NCI-H82 treated with DMSO at 0.1 percent for 48 hours (cell line): ENCODE measurements around the gene FNDC7.
"Not testable (repeated sequence)": the region's sequence is repeated elsewhere in the genome, so short reads cannot be mapped to it uniquely, and the experiment has no call there.

Experiments
- DNase-seq: peaks from one replicate; lab custom pipeline; 2025; ENCODE audit not compliant: unreplicated experiment; lab: John Stamatoyannopoulos, UW

FNDC7 gene

DNA sequence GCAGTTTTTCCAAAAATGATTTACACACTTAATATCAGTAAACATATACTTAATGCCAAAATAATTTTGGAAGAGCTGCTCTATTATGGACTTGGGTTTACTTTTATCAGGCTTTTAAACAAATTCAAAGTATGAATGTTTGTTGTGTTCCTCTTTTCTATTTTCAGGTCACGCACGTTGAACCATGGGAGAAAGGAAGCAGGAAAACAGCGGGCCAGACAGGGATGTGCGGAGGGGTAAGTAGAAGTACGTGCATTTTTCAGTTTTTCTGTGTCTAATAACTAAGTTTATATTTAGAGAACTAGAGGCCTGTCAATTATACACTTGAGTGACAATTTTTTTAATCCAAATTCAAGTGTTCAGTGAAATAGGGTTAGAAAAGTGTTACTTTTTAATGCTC, 17.2 kb upstream of the FNDC7 start:
- DNase-seq, result no peak

DNA sequence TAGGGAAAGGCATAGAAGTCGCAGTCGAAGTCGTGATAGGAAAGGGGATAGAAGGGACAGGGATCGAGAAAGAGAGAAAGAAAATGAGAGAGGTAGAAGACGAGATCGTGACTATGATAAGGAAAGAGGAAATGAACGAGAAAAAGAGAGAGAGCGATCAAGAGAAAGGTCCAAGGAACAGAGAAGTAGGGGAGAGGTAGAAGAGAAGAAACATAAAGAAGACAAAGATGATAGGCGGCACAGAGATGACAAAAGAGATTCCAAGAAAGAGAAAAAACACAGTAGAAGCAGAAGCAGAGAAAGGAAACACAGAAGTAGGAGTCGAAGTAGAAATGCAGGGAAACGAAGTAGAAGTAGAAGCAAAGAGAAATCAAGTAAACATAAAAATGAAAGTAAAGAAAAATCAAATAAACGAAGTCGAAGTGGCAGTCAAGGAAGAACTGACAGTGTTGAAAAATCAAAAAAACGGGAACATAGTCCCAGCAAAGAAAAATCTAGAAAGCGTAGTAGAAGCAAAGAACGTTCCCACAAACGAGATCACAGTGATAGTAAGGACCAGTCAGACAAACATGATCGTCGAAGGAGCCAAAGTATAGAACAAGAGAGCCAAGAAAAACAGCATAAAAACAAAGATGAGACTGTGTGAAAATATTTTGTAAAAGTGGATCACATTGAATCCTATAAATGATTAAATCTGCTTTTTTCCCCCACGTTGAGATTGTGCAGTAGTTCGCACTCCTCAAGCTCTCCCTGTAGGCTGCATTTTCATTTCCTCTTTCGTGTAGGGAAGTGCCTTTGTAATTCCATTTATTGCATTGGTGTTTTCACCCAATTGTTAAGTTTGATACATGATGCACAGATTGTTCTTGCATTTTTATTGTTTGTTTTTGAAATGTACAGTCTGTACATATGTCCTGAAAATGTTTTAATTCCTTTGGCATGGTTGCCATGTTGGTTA, 13.1 kb upstream of the FNDC7 start:
- no peak for DNase-seq

DNA sequence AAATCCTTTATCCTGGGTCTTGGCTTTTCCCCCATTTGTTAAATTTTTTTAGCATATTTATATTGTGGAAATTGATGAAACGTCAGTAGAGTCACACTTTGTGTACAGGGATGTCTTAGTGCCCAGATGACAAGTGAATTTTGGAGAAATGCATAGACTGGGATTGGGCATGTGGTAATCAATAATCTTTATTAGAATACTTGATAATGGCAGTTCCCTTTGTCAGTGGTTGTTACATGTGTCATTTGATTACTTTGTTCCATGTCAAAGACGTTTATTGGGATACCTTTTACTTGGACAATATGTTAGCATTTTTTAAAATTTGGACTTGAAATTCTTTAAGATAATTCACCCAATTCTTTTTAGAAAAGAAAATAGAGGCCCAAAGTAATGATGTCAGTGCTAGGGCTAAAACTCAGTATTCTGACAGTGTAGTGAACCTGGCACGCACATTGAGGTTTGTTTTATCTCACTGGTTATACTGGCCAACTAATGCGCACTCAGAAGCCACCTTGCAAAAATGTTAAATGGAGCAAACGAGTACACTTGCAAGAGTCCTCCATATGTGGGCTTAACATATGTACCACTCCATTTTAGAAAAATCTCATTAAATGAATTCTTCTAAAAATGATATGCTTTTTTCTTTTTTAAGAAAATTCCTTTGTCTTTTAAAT, 11.4 kb upstream of the FNDC7 start:
- DNase-seq, result no peak

DNA sequence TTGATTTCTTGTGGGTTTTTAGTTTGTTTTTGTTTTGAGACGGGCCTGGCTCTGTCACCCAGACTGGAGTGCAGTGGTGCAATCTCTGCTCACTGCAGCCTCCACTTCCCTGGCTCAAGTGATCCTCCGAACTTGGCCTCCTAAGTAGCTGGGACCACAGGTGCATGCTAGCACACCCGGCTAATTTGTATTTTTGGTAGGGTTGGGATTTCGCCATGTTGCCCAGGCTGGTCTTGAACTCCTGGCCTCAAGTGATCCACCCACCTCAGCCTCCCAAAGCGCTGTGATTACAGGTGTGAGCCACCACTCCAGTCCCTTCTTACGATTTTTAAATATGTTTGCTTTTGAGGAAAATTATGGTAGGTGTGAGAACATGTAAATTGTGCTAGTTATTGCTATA, 10.6 kb upstream of the FNDC7 start:
- not testable (repeated sequence) for DNase-seq

DNA sequence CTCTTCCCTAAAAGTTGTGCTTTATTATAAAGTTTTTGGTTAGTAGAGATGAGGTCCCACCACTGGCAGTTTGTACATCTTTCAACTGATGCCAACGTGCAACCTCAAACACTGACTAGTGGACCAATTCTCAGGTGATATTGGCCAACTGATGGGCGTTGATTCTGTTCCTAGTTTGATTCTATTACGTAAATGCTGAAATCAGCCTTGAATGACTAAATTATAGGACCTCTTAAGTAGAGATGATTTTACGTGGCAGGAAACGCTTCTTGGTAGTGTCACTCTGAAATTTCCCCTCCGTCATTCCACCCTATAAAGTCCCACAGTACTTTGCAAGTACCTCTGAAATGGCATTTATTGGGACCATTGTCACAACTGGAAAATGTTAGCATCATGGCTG, 8.8 kb upstream of the FNDC7 start:
- no peak for DNase-seq

DNA sequence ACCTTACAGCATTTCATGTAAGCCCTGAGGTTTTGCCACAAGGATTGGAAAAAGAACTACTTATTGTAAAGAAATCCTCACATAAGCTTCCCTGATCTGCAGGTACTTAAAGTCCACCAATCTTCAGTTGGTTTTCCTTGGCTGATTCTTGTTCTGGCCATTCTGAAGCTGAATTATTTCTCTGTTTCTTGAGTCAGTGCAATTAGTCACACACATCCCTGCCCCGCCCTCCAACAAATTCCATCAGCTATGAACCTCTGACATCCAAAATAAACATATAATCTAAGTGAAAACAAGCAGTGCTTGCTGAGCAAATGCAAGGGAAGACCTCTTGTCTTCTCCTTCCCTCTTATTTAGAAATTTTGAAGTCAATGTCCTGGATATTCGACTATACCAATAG, 8.2 kb upstream of the FNDC7 start:
- no peak for DNase-seq

DNA sequence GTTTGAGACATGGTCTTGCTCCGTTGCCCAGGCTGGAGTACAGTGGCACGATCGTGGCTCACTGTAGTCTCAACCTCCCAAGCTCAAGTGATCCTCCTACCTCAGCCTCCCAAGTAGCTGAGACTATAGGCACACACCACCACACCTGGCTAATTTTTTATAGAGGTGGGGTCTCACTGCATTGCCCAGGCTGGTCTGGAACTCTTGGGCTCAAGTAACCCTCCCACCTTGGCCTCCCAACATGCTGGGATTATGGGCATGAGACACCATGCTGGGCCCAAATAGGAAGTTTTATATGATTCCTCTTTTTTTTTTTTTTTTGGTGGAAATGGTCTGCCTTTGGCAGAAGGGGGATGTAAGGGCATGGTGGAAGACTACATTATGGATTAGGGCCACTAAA, 6.1 kb upstream of the FNDC7 start:
- no peak for DNase-seq

DNA sequence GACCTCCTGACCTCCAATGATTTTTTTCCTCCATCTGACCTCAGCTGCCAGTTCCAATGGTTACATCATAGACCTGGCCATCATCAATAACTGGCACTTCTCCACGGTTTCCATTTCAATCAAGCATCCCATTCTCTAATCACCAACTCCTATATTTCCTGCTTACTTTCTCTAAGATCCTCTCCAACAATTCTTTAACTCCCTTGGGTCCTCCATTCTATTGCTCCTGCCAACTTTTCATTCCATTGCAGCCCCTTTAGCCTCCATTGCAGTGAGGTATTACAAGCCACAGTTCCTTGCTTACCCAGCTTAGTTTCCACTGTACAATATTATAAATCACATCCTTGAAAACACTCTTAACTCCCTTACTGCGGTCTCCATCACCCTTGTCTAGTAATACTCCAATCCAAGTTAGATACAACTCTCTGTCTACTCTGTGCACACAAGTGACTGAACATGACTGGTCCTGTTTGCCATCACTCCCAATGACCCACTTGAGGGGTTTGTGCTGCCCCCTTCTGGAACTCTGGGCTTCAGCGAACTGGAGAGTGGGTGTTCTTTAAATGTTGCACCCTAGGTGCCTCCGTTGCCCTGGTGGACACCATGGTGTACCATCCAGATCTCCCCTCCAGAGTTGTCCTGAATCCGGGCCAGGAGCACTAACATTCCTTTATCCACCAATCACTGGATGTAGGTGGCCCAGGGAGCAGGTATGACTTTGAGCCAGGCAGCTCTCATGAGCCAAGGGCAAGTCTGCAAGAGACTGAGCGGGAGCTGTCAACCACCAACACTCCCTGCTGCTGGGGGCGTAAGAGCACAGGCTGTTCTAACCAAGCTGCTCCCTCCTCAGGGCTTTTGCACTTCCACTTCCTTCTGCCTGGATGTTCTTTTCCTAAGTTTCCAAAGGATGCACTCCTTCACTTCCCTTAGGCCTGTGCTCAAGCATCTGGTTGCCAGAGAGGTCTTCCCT, 3.7 kb upstream of the FNDC7 start:
- no peak for DNase-seq

DNA sequence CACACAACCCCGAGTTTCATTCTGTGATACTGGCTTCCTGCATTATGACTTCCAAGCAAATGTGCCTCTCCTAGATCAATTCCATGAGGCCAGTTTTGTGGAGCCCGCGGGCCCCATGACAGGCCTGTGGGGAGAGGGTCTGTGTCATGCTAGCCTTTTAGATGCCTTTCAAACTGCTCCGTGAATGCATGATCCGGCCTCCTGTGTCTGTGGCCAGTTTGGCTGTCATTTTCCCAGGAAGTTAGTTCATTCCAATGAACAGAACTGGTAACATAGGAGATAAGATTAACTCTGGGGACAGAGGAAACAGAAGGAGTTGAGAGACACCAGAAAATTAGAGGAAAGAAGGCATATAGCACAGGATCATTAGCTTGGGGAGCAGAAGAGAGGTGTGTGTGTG, 3.2 kb downstream of the FNDC7 start:
- DNase-seq, result no peak

DNA sequence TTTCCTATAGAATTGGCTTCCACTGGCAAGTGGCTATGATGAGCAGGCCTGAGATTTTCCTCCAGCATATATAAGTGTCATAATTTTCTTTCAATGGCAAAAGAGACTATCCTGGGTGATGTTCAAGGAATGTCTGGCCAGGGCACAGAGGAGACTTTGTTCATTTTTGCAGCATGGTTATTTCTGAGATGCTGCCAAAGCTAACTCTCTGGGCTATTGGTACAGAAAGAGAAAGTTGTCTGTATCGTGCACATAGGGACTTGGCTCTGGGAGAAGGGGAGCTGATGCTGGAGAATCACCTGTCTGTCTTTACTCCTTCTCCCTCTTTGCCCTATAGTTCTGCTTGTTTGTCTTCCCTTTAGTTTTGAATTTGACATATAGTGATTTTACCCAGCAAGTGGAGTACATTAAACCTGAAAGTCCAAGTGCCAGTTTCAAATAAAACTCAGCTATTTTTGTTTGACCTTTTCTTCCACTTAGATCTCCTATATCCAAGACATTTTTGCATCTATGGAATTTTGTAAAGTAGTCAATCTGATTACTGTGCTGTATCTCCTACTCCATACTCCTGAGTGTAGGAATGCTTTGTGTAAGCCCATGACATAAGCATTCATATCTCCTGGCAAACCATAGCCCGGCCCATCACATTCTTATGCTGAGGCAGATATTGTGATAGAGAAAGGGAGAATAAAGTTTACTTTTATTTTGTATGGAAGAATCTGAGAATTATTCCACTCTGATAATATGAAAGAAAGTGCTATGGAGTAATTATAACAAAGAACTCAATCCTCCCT, 3.9 kb downstream of the FNDC7 start:
- DNase-seq, result no peak

DNA sequence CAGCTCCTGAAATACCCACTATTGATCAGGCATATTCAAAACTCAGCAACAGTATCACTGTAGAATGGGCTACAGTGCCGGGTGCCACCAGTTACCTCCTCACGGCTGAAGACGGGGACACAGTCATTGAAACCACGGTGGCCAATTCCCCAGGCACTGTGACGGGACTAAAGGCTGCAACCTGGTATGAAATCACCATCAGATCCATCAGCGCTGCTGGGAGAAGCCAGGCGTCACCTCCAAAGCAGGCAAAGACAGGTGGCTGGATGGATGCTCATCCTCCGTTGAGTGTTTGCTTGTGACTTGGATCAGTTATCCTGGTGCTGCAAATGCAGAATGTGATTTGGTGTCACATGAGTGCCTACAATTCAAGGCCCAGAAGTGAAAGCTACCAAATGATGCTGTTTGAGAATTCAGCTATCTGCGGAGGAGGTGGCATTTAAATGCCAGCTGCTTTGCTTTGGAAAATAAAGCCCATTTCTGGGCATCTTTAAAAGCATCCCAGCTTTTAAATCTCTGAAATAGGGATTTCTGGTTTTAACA, 5.1 kb downstream of the FNDC7 start:
- DNase-seq, result no peak

DNA sequence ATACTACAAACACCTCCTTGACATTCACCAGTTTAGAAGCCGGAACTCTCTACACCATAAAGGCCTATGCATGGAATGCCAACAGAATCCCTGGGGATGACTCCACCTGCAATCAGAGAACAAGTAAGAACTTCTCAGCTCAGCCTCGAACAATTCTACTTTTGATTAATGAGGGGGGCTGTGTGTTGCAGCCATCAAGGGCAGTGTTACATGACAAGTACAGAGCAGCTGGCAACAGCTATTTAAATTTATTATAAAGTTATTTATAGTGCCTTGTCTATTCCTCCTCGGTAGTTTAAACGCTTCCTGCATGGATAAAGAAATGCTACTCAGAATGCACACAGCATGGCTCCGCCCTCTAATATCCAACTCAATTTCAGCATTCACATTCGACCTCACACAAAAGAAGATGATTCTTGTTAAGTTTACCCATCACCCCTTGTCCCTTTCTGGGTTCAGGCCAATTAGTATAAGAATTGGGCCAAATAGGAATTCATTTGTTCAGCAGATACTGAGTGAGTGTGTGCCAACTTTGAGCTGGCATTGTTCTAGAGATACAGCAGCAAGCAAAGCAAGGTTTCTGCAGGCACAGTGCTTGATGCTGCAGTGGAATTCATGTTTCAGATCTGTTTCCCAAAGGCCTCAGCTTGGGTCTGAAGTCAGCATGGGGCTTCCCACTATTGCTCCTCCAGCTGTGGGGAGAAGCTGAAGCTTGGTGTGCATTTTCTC, 6.4 kb downstream of the FNDC7 start:
- no peak for DNase-seq

DNA sequence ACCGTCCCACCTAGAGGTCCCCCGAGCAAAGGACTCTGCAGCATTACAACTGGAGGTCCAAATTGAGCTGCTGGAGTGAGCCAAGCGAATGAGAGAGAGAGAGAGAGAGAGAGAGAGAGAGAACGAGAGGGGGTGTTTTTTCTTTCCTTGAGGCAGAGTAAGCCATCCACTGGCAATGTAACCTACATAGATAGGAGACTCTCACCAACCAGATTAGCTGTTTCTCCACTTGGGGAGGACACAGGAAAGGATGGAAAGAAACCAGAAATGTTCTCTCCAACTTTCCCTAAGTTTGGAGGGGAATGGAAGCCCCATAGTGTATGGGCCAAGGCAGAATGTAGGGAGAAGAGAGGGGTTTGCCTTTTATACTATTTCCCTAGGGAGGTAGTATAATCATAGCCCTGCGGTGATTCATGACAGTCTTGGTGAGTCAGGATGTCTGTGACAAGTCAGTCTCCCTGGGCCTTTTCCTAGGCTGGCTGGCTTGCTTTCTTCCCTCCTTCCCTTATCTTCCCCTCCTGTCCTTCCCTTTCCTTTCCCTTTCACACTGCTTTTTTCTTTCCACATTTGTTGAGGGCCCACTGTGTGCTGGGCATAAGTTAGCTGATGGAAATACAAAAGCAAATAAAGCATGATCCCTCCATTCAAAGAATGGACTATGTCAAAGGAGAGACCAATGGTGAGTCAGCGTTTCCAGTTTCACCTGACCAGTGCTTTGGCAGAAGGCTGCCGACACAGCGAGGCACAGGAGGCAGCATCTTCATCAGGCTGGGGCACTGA, 7.1 kb downstream of the FNDC7 start:
- no peak for DNase-seq

DNA sequence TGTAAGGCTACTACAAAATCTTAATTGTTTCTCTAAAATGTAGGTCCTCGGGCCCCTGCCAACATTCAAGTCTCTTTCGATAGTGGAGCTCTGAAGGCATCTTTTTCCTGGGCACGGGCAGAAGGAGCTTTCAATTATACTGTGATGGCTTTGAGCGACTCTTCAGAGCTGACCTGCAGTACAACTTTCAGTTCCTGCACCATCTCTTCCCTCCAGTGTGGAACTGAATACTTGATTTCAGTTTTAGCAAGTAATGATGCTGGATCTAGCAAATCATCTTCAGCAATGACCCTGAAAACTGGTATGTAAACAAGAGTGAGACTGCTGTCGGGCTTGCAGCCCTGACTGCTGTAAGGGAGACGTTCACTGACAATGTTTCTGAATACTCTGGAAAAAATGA, 9.6 kb downstream of the FNDC7 start:
- no peak for DNase-seq

DNA sequence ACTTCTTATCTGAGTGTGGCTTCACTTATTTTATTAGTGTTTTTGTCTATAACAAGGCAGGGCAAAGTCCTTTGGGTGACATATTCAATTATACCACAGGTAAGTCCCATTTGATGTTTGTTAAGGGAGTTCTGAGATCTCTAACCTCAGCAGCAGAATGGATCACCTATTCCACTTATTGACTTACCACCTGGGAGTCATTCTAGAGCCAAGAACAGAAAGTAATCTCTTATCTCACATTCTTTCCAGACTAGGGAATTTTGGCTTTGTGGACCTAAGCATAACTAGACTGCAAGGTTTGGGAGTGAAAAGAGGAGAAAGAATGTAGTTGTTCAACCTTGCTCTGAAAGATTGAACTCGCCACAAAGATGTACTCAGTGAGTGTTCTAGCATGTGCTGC, 13.2 kb downstream of the FNDC7 start:
- no peak for DNase-seq

DNA sequence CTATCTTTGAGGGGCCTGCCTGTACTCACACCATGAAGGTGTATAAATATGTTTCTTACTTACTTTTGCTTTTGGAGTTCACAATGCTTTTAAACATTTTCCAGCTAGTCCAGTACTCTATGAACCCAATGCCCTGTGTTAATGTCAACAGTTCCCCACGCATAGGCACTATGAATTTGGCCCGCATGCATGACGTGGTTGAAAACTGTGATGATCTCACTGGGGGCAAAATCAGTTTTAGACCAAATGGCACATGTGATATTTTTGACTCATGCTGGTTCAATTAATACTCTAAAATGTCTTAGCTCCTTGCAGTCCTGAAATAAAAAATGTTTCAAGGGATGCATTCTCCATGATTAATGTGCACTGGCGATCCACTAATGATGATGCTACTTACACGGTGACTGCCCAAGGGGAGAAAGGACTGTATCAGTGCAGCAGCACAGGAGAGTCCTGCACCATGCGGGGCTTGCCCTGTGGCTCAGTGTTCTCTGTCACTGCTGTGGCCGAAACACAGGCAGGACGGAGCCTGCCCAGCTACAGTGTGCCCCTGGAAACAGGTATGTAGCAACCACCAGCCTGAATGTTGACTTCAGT, 15.7 kb downstream of the FNDC7 start:
- DNase-seq, result no peak

DNA sequence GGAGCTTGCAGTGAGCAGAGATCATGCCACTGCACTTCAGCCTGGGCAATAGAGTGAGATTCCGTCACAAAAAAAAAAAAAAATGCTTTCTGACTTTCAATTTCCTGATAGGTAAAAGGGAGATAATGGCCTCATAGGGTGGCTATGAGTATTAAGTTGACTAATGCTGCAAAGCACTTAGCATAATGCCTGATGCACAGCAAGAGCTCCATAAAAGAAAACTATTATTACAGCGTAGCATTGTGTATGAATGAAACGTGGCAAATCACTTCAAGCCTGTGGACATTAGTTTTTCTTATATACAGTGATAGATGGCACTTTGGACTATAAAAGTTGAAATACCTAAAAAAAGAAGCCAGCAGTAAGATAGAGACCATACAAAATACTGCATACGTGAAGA, 16.8 kb downstream of the FNDC7 start:
- no peak for DNase-seq

DNA sequence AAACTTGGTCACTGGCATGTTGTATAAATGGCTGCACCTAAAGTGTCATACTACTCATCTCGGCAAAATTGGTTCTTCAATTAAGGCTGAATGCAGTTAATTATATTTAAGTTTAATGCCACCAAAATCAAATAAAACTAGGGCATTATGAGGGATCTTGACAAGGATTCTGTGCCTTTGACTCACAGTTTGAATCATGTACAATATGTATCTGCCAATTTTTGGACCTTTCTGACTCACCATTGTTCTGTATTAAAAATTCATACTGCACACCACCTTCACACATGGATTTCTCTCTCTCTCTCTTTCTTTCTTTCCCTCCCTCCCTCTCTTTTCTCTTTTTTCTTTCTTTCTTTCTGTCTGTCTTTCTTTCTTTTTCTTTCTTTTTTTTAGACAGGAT, 19.7 kb downstream of the FNDC7 start:
- DNase-seq, result no peak
